GM12892 (cell line): Measurements from ENCODE around the gene ENKD1.

Source experiments
- POLR2A ChIP-seq: IDR thresholded peaks from 2 replicates; pipeline ENCODE4 v1.6.1; 2011; ENCODE audit warnings: low read depth, low read length, control low read depth
- POLR2AphosphoS5 ChIP-seq: IDR thresholded peaks from 2 replicates; pipeline ENCODE4 v1.6.1; 2011; ENCODE audit warnings: low read depth, low read length, control low read depth
- TAF1 ChIP-seq: IDR thresholded peaks from 2 replicates; pipeline ENCODE4 v1.6.1; 2011; ENCODE audit warnings: low read depth, mild to moderate bottlenecking, control low read depth, low read length, borderline replicate concordance

GRCh38 chr16:67652578-67653127 lies 13.9 kb downstream of the ENKD1 start:
- TF ChIP-seq POLR2A: no peak
- TF ChIP-seq POLR2AphosphoS5: no peak
- TF ChIP-seq TAF1: no peak
